Liver (tissue), 9 donors: ENCODE results near the gene IL1RAPL2. TPM values are rescaled to one million over a fixed set of nuclear protein-coding genes. Genes with fewer than 3 reads are reported as not detected.

Experiments
- DNase-seq: peaks from one replicate; pipeline ENCODE4 v3.0.0-alpha.2; 2017; ENCODE audit warnings: low spot score
- H3K27ac ChIP-seq, 2 donors: one replicate each; pipeline ENCODE4 v1.7.0; 2013; ENCODE audit warnings: inconsistent platforms in 2 of 2, low read length in 2 of 2, control low read depth in 1 of 2, low read depth in 1 of 2, mild to moderate bottlenecking in 1 of 2
- H3K27me3 ChIP-seq, 4 donors: one replicate each; pipeline versions ENCODE4 v1.6.1 to v1.7.0; 2013; ENCODE audit warnings: low read length in 3 of 4, inconsistent platforms in 1 of 4, mild to moderate bottlenecking in 1 of 4, moderate library complexity in 1 of 4; ENCODE audit not compliant: control insufficient read depth in 4 of 4, insufficient read depth in 4 of 4
- H3K36me3 ChIP-seq, 4 donors: one replicate each; pipeline versions ENCODE4 v1.6.1 to v1.7.0; 2013; ENCODE audit warnings: low read length in 3 of 4, mild to moderate bottlenecking in 3 of 4, low read depth in 1 of 4, moderate library complexity in 1 of 4; ENCODE audit not compliant: control insufficient read depth in 4 of 4, insufficient read depth in 3 of 4
- H3K4me1 ChIP-seq, 4 donors: one replicate each; pipeline versions ENCODE4 v1.6.1 to v1.7.0; 2013; ENCODE audit warnings: low read length in 3 of 4, mild to moderate bottlenecking in 3 of 4, moderate library complexity in 1 of 4; ENCODE audit not compliant: control insufficient read depth in 4 of 4, insufficient read depth in 4 of 4
- H3K4me3 ChIP-seq, 3 donors: one replicate each; pipeline versions ENCODE4 v1.6.1 to v1.7.0; 2013; ENCODE audit warnings: low read length in 3 of 3, control low read depth in 1 of 3, low read depth in 1 of 3, mild to moderate bottlenecking in 1 of 3
- H3K9ac ChIP-seq, 2 donors: one replicate each; pipeline ENCODE4 v1.7.0; 2013; ENCODE audit warnings: low read length in 2 of 2, mild to moderate bottlenecking in 2 of 2, moderate library complexity in 2 of 2, control low read depth in 1 of 2, low read depth in 1 of 2
- H3K9me3 ChIP-seq, 4 donors: one replicate each; pipeline versions ENCODE4 v1.6.1 to v1.7.0; 2013; ENCODE audit warnings: low read length in 3 of 4; ENCODE audit not compliant: control insufficient read depth in 4 of 4
- EGR1 ChIP-seq, 2 donors: IDR thresholded peaks; 2 replicates each; pipeline ENCODE4 v1.6.1; 2016 to 2018; ENCODE audit warnings: antibody characterized with exemption in 2 of 2, low read depth in 2 of 2
- FOXA1 ChIP-seq: IDR thresholded peaks from 2 replicates; pipeline ENCODE4 v1.6.1; 2016; ENCODE audit warnings: antibody characterized with exemption
- FOXA2 ChIP-seq: IDR thresholded peaks from 2 replicates; pipeline ENCODE4 v1.6.1; 2016; ENCODE audit warnings: antibody characterized with exemption
- HNF4A ChIP-seq, 2 donors: conservative IDR thresholded peaks; 2 replicates each; pipeline ENCODE4 v1.6.1; 2016; ENCODE audit warnings: antibody characterized with exemption in 2 of 2, mild to moderate bottlenecking in 2 of 2
- HNF4G ChIP-seq: IDR thresholded peaks from 2 replicates; pipeline ENCODE4 v1.6.1; 2016; ENCODE audit warnings: antibody characterized with exemption
- JUND ChIP-seq, 2 donors: IDR thresholded peaks; 2 replicates each; pipeline ENCODE4 v1.6.1; 2016; ENCODE audit warnings: antibody characterized with exemption in 2 of 2
- RAD21 ChIP-seq, 2 donors: IDR thresholded peaks; 2 replicates each; pipeline ENCODE4 v1.6.1; 2016; ENCODE audit warnings: antibody characterized with exemption in 2 of 2, mild to moderate bottlenecking in 2 of 2
- RXRA ChIP-seq, 2 donors: IDR thresholded peaks; 2 replicates each; pipeline ENCODE4 v1.6.1; 2017 to 2018; ENCODE audit warnings: antibody characterized with exemption in 2 of 2, mild to moderate bottlenecking in 1 of 2
- TAF1 ChIP-seq: conservative IDR thresholded peaks from 2 replicates; pipeline ENCODE4 v1.6.1; 2016; ENCODE audit warnings: antibody characterized with exemption, mild to moderate bottlenecking
- YY1 ChIP-seq: IDR thresholded peaks from 2 replicates; pipeline ENCODE4 v1.6.1; 2016; ENCODE audit warnings: antibody characterized with exemption, mild to moderate bottlenecking
- WGBS: extraction: QIAGEN DNeasy Blood & Tissue Kit; methylation state at CpG from one replicate; pipeline ENCODE4 v1.1.7; 2013; 5-methylcytosine and 5-hydroxymethylcytosine counted together
- polyA plus RNA-seq, 2 donors: library from polyadenylated mRNA; stranded (reverse) in 1 of 2; unstranded in 1 of 2; fragments of 200-250 nt in 1 of 2; fragments of >200 nt in 1 of 2; fragmentation: Nextera tagmentation in 1 of 2; extraction: Ambion mirVana in 1 of 2; gene quantifications; one replicate each; pipeline versions ENCODE4 v1.2.1 to v1.2.3, GENCODE V29; 2013 to 2015
- total RNA-seq, 2 donors: library from RNA; depleted of rRNA; stranded (reverse); fragments of >200 nt; gene quantifications; one replicate each; pipeline ENCODE4 v1.2.3, GENCODE V29; 2014
- TF ChIP-seq, protein P1 (sequence below): IDR thresholded peaks from 2 replicates; pipeline ENCODE4 v1.6.1; 2016; ENCODE audit warnings: antibody characterized with exemption
- TF ChIP-seq, protein P2 (sequence below): fragments of 150-350 bp; IDR thresholded peaks from 2 replicates; pipeline ENCODE4 v1.5.1; 2017; ENCODE audit warnings: improper control_type of control experiment, low read depth, low read length; ENCODE audit not compliant: missing input control
- TF ChIP-seq, protein P3 (sequence below): IDR thresholded peaks from 2 replicates; pipeline ENCODE4 v1.6.1; 2016; ENCODE audit warnings: antibody characterized with exemption
- TF ChIP-seq, protein P4 (sequence below): IDR thresholded peaks from 2 replicates; pipeline ENCODE4 v1.6.1; 2016; ENCODE audit warnings: antibody characterized with exemption, mild to moderate bottlenecking
- donor health status: healthy.
- donor health status: healthy.
- donor health status: healthy.
- donor health status: healthy.
- donor health status: healthy.

The IL1RAPL2 gene
- total and polyA plus RNA-seq, 4 donors: 0.20 to 1.6 (median 0.91) TPM

DNA sequence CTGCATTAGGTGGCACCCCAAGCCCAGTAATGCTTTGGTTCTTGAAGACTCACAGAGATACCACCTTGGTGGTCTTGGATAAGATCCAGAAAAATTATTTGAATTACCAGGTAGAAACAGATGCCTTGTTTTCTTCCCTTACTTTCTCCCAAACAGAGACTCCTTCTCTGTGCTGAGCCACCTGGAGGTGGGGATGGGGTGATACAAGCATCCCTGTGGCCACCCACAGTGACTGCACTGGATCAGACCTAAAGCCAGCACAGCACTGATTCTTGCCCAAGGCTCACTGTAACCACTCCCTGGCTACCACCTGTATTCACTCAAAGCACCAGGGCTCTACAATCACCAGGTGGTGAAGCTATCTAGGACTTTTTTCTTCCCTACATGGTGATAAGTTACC, 497.7 kb downstream of the IL1RAPL2 start:
- Histone ChIP-seq H3K27ac (no peak overlapping the region), H3K4me1 (no peaks in the 10 kb centered on the region), H3K4me3 (no peak overlapping the region), H3K36me3 (no peaks in the 10 kb centered on the region), H3K9ac (no peak overlapping the region), H3K27me3 (peaks cover 0 to 4% (median 0%) of the 10 kb centered on the region in 4 donors), H3K9me3 (no peaks in the 10 kb centered on the region)
- DNase-seq: no peak
- TF ChIP-seq, protein P1, sequence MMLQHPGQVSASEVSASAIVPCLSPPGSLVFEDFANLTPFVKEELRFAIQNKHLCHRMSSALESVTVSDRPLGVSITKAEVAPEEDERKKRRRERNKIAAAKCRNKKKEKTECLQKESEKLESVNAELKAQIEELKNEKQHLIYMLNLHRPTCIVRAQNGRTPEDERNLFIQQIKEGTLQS: no peak
- TF ChIP-seq HNF4A (conservative IDR thresholded peaks at IDR 0.05) (no peak), FOXA2 (no peak)
- TF ChIP-seq, protein P2, sequence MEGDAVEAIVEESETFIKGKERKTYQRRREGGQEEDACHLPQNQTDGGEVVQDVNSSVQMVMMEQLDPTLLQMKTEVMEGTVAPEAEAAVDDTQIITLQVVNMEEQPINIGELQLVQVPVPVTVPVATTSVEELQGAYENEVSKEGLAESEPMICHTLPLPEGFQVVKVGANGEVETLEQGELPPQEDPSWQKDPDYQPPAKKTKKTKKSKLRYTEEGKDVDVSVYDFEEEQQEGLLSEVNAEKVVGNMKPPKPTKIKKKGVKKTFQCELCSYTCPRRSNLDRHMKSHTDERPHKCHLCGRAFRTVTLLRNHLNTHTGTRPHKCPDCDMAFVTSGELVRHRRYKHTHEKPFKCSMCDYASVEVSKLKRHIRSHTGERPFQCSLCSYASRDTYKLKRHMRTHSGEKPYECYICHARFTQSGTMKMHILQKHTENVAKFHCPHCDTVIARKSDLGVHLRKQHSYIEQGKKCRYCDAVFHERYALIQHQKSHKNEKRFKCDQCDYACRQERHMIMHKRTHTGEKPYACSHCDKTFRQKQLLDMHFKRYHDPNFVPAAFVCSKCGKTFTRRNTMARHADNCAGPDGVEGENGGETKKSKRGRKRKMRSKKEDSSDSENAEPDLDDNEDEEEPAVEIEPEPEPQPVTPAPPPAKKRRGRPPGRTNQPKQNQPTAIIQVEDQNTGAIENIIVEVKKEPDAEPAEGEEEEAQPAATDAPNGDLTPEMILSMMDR: no peak

DNA sequence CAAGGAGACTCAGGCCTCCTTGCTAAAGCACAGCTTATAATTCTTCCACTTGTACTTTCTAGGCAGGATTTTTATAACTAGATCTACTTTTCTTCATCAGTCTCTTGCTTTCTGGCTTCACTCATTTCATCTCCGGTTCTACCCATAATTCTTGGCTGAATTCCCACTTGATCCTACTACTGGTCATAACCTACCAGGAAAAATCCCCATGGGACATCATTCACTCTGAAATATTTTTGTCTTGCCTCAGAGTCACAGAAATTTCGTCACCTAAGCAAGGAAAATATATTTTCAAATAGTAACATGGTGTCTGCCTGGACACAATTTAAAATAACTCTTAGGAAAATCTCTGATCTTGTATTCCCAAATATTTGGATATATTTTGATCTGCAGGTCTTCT, 532.2 kb downstream of the IL1RAPL2 start:
- no peak overlapping the region for H3K4me3 ChIP-seq
- 82% methylated on average over 2 of the region's 2 CpGs for WGBS
- H3K4me1 ChIP-seq: no peaks in the 10 kb centered on the region
- no peak for TF ChIP-seq HNF4A (conservative IDR thresholded peaks at IDR 0.05)
- TF ChIP-seq, protein P2: no peak
- TF ChIP-seq, protein P1: no peak
- no peak for TF ChIP-seq TAF1
- no peak for TF ChIP-seq FOXA1
- TF ChIP-seq RXRA (IDR thresholded peaks at IDR 0.05): no peak
- TF ChIP-seq, protein P3, sequence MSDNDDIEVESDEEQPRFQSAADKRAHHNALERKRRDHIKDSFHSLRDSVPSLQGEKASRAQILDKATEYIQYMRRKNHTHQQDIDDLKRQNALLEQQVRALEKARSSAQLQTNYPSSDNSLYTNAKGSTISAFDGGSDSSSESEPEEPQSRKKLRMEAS: no peak
- no peak for TF ChIP-seq JUND (IDR thresholded peaks at IDR 0.05)
- no peak for TF ChIP-seq RAD21 (IDR thresholded peaks at IDR 0.05)
- no peak for TF ChIP-seq EGR1 (IDR thresholded peaks at IDR 0.05; ENCODE audit: low read depth in 2 of 2)
- no peak for TF ChIP-seq HNF4G
- TF ChIP-seq, protein P4, sequence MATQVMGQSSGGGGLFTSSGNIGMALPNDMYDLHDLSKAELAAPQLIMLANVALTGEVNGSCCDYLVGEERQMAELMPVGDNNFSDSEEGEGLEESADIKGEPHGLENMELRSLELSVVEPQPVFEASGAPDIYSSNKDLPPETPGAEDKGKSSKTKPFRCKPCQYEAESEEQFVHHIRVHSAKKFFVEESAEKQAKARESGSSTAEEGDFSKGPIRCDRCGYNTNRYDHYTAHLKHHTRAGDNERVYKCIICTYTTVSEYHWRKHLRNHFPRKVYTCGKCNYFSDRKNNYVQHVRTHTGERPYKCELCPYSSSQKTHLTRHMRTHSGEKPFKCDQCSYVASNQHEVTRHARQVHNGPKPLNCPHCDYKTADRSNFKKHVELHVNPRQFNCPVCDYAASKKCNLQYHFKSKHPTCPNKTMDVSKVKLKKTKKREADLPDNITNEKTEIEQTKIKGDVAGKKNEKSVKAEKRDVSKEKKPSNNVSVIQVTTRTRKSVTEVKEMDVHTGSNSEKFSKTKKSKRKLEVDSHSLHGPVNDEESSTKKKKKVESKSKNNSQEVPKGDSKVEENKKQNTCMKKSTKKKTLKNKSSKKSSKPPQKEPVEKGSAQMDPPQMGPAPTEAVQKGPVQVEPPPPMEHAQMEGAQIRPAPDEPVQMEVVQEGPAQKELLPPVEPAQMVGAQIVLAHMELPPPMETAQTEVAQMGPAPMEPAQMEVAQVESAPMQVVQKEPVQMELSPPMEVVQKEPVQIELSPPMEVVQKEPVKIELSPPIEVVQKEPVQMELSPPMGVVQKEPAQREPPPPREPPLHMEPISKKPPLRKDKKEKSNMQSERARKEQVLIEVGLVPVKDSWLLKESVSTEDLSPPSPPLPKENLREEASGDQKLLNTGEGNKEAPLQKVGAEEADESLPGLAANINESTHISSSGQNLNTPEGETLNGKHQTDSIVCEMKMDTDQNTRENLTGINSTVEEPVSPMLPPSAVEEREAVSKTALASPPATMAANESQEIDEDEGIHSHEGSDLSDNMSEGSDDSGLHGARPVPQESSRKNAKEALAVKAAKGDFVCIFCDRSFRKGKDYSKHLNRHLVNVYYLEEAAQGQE: no peak
- no peak for TF ChIP-seq YY1
- DNase-seq: no peak
- no peak overlapping the region for H3K9ac ChIP-seq
- no peaks in the 10 kb centered on the region for H3K36me3 ChIP-seq
- H3K9me3 ChIP-seq: no peaks in the 10 kb centered on the region
- peaks cover 0 to 4% (median 0%) of the 10 kb centered on the region in 4 donors for H3K27me3 ChIP-seq
- no peak overlapping the region for H3K27ac ChIP-seq
